Neural cell (in vitro differentiated cells): ENCODE results near the gene ENOX1.

Source experiments
- POLR2AphosphoS5 ChIP-seq: IDR thresholded peaks from 2 replicates; pipeline ENCODE4 v1.6.1; 2012
- SMC3 ChIP-seq: fragments of 450-650 bp; conservative IDR thresholded peaks from 2 replicates; pipeline ENCODE4 v1.6.1; 2014; ENCODE audit warnings: antibody characterized with exemption, mild to moderate bottlenecking, moderate library complexity; ENCODE audit not compliant: poor library complexity
- TAF1 ChIP-seq: IDR thresholded peaks from 2 replicates; pipeline ENCODE4 v1.6.1; 2012; ENCODE audit warnings: low read depth
- TF ChIP-seq, protein P1 (sequence below): fragments of 450-650 bp; IDR thresholded peaks from 2 replicates; pipeline ENCODE4 v1.5.1; 2014; ENCODE audit warnings: antibody characterized with exemption, mild to moderate bottlenecking, moderate library complexity; ENCODE audit not compliant: poor library complexity, severe bottlenecking
- TF ChIP-seq, protein P2 (sequence below): IDR thresholded peaks from 2 replicates; pipeline ENCODE4 v1.6.1; 2012; ENCODE audit warnings: borderline replicate concordance

DNA sequence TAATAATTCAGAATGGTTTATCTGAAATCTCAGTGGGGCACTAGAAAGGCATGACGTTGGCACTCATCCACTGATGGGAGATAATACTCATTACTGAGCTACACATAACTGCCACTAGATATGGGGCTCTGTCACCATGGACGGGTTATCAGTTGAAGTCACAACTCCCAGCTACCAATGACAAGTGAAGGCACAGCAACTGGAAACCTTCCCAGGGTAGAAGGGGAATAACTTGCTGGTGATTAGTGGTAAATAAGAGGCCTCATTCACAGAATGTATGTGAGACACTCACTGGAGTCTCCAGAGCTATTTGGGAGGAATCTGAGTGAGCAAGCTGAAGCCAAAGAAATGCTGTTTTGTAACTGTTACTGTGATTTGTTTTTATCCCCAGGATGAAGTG is 249.6 kb downstream of the ENOX1 start:
- TF ChIP-seq SMC3: no peak
- TF ChIP-seq, protein P1, sequence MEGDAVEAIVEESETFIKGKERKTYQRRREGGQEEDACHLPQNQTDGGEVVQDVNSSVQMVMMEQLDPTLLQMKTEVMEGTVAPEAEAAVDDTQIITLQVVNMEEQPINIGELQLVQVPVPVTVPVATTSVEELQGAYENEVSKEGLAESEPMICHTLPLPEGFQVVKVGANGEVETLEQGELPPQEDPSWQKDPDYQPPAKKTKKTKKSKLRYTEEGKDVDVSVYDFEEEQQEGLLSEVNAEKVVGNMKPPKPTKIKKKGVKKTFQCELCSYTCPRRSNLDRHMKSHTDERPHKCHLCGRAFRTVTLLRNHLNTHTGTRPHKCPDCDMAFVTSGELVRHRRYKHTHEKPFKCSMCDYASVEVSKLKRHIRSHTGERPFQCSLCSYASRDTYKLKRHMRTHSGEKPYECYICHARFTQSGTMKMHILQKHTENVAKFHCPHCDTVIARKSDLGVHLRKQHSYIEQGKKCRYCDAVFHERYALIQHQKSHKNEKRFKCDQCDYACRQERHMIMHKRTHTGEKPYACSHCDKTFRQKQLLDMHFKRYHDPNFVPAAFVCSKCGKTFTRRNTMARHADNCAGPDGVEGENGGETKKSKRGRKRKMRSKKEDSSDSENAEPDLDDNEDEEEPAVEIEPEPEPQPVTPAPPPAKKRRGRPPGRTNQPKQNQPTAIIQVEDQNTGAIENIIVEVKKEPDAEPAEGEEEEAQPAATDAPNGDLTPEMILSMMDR: no peak
- TF ChIP-seq, protein P2, sequence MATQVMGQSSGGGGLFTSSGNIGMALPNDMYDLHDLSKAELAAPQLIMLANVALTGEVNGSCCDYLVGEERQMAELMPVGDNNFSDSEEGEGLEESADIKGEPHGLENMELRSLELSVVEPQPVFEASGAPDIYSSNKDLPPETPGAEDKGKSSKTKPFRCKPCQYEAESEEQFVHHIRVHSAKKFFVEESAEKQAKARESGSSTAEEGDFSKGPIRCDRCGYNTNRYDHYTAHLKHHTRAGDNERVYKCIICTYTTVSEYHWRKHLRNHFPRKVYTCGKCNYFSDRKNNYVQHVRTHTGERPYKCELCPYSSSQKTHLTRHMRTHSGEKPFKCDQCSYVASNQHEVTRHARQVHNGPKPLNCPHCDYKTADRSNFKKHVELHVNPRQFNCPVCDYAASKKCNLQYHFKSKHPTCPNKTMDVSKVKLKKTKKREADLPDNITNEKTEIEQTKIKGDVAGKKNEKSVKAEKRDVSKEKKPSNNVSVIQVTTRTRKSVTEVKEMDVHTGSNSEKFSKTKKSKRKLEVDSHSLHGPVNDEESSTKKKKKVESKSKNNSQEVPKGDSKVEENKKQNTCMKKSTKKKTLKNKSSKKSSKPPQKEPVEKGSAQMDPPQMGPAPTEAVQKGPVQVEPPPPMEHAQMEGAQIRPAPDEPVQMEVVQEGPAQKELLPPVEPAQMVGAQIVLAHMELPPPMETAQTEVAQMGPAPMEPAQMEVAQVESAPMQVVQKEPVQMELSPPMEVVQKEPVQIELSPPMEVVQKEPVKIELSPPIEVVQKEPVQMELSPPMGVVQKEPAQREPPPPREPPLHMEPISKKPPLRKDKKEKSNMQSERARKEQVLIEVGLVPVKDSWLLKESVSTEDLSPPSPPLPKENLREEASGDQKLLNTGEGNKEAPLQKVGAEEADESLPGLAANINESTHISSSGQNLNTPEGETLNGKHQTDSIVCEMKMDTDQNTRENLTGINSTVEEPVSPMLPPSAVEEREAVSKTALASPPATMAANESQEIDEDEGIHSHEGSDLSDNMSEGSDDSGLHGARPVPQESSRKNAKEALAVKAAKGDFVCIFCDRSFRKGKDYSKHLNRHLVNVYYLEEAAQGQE: no peak
- no peak for TF ChIP-seq POLR2AphosphoS5
- TF ChIP-seq TAF1: no peak
